ENCODE measurements around the gene CMTR2.
A peak's percentile ranks its signal among the peaks of the same experiment; 100 is the strongest.
"Not testable (repeated sequence)": the region's sequence is repeated elsewhere in the genome, so short reads cannot be mapped to it uniquely, and the experiment has no call there.

The CMTR2 gene

DNA sequence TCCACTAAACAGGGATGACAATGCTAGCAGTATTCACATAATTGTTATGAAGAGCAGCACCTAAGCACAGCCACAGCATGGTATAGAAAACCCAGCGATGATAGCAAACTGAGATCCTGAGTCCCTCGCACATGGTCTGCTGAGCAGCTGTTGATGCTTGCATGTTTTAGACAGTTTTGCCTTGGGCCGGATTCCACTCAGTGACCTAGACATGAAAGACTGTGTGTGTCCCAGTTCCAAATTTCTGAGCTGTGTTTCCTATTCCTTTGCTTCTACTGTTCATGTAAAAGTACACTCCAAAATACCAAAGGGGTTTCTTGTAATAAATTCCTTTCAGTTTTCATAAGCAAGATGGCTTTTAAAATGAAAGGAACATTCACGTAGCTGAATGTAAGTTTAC lies 30.8 kb upstream of the CMTR2 start:
- H3K4me3 ChIP-seq (ENCODE audit: low read depth, low read length), result no peak overlapping the region
- TF ChIP-seq, protein P1, sequence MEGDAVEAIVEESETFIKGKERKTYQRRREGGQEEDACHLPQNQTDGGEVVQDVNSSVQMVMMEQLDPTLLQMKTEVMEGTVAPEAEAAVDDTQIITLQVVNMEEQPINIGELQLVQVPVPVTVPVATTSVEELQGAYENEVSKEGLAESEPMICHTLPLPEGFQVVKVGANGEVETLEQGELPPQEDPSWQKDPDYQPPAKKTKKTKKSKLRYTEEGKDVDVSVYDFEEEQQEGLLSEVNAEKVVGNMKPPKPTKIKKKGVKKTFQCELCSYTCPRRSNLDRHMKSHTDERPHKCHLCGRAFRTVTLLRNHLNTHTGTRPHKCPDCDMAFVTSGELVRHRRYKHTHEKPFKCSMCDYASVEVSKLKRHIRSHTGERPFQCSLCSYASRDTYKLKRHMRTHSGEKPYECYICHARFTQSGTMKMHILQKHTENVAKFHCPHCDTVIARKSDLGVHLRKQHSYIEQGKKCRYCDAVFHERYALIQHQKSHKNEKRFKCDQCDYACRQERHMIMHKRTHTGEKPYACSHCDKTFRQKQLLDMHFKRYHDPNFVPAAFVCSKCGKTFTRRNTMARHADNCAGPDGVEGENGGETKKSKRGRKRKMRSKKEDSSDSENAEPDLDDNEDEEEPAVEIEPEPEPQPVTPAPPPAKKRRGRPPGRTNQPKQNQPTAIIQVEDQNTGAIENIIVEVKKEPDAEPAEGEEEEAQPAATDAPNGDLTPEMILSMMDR (IDR thresholded peaks at IDR 0.05; ENCODE audit: borderline replicate concordance, insufficient read depth, low read depth, low read length), result no peak

DNA sequence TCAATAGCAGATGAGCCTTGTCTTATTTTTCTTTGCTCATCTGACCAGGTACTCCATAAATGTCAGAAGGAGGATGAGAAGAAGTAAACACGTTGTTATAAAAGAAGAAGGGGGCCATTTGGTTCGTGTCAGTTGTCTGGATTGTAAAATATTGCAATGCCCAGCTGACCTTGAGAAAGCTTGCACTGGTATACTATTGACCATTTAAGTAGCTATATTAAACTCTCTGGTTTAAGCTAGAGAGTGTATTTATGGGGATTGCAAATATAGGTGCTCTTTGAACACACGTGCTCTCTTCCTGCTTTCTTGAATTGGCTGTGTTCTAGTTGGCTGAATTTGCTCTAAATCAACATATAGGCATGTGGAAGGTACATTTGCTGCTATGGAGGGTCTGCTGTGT lies 26.1 kb upstream of the CMTR2 start:
- H3K4me3 ChIP-seq (ENCODE audit: low read depth, low read length), result no peak overlapping the region
- TF ChIP-seq, protein P1 (IDR thresholded peaks at IDR 0.05; ENCODE audit: borderline replicate concordance, insufficient read depth, low read depth, low read length), result no peak

GRCh38 chr16:71313591-71313990 lies 24.4 kb upstream of the CMTR2 start:
- not testable (repeated sequence) for H3K4me3 ChIP-seq (ENCODE audit: low read depth, low read length)

- H3K4me3 ChIP-seq (ENCODE audit: low read depth, low read length), result no peak overlapping the region
- TF ChIP-seq, protein P1 (IDR thresholded peaks at IDR 0.05; ENCODE audit: borderline replicate concordance, insufficient read depth, low read depth, low read length), result peak; percentile 71
Measured at GRCh38 chr16:71311553-71312158, 22.5 kb upstream of the CMTR2 start.

- TF ChIP-seq, protein P1 (IDR thresholded peaks at IDR 0.05; ENCODE audit: borderline replicate concordance, insufficient read depth, low read depth, low read length), result no peak
- no peak overlapping the region for H3K4me3 ChIP-seq (ENCODE audit: low read depth, low read length)
Measured at GRCh38 chr16:71303938-71304337, 14.7 kb upstream of the CMTR2 start.

- H3K4me3 ChIP-seq (ENCODE audit: low read depth, low read length), result no peak overlapping the region
- TF ChIP-seq, protein P1 (IDR thresholded peaks at IDR 0.05; ENCODE audit: borderline replicate concordance, insufficient read depth, low read depth, low read length), result no peak
Measured at GRCh38 chr16:71297341-71297634, 8.1 kb upstream of the CMTR2 start.

GRCh38 chr16:71296584-71297340 lies 7.6 kb upstream of the CMTR2 start:
- H3K4me3 ChIP-seq (ENCODE audit: low read depth, low read length), result no peak overlapping the region
- TF ChIP-seq, protein P1 (IDR thresholded peaks at IDR 0.05; ENCODE audit: borderline replicate concordance, insufficient read depth, low read depth, low read length), result no peak

Measured in GM12875 (cell line).